GM21717 (cell line): ENCODE results near the gene DPM3.
A peak's percentile ranks its signal among the peaks of the same experiment; 100 is the strongest.
"Not testable (repeated sequence)": the region's sequence is repeated elsewhere in the genome, so short reads cannot be mapped to it uniquely, and the experiment has no call there.

ENCODE experiments used
- ATAC-seq: cut with Tn5 transposase; IDR thresholded peaks from one replicate; pipeline ENCODE4 v1.9.1; 2021; ENCODE audit warnings: mild to moderate bottlenecking, moderate library complexity; ENCODE audit not compliant: unreplicated experiment

The DPM3 gene

GRCh38 chr1:155175927-155176371 lies 35.6 kb upstream of the DPM3 start:
- no peak for ATAC-seq

DNA sequence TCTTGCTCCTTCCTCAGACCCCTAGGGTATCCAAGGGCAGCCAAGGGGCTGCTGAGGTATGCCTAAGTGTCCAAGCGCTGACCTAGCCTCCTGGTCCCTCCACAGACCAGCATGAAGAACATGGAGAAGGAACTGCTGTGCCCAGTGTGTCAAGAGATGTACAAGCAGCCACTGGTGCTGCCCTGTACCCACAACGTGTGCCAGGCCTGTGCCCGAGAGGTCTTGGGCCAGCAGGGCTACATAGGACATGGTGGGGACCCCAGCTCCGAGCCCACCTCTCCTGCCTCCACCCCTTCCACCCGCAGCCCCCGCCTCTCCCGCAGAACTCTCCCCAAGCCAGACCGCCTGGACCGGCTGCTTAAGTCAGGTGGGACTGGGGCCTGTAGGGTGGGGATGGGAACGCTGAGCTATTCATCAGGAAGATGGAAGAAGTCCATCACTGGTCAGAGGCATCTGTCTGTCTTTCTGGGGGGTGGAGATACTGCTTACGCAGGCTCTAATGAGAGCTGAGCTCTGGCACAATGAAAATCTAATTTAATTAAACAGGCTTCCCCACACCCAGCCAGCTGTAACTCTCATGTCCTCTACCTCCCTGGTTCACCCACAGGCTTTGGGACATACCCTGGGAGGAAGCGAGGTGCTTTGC lies 35.1 kb upstream of the DPM3 start:
- ATAC-seq = no peak

GRCh38 chr1:155174324-155175280 lies 34.3 kb upstream of the DPM3 start:
- ATAC-seq = no peak

GRCh38 chr1:155173478-155174323 lies 33.4 kb upstream of the DPM3 start, which contains the start of gene TRIM46:
Gene TRIM46, plus strand, starts transcription at chr1:155173849. Its CDS starts 118 bp downstream, at chr1:155173967.
- no peak for ATAC-seq

- peak; percentile 52 for ATAC-seq
These were observed 32.6 kb upstream of the DPM3 start, which contains the start of gene KRTCAP2 for GRCh38 chr1:155172732-155173477. Gene KRTCAP2, minus strand, starts transcription at chr1:155173304. Its CDS starts 80 bp downstream, at chr1:155173224.

- ATAC-seq = no peak
These were observed 31.8 kb upstream of the DPM3 start for GRCh38 chr1:155171836-155172731.

- no peak for ATAC-seq
These were observed 30.5 kb upstream of the DPM3 start for GRCh38 chr1:155170806-155171205.

DNA sequence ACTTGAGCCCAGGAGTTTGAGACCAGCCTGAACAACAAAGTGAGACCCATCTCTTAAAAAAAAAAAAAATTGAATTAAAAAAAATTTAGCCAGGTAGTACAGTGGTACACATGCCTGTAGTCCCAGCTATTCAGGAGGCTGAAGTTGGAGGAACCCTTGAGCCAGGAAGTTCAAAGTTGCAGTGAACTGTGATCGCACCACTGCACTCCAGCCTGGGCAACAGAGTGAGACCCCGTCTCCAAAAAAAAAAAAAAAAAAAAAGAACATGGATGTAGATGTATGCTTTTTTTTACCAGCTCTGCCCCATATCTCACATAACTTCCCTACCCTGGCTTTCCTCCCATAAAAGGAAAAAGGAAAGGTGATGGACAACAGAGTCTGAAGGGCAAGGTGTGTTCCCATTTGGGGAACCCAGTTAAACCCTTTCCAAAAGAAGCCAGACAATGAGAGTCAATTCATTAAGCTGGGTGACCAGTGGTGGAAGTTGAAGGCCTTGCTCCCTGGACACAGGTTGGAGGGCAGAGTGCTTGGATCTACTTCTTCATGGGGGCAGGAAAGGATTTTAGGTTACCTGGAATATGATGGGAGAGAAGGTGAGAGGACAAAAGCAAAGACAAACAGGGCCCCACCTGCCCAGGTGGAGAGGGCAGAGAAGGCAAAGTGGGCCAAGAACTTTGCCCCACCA lies 29.9 kb upstream of the DPM3 start:
- ATAC-seq = no peak

- ATAC-seq = no peak
These were observed 29.2 kb upstream of the DPM3 start for GRCh38 chr1:155169541-155169940.

GRCh38 chr1:155168456-155169210 lies 28.3 kb upstream of the DPM3 start:
- ATAC-seq = no peak

DNA sequence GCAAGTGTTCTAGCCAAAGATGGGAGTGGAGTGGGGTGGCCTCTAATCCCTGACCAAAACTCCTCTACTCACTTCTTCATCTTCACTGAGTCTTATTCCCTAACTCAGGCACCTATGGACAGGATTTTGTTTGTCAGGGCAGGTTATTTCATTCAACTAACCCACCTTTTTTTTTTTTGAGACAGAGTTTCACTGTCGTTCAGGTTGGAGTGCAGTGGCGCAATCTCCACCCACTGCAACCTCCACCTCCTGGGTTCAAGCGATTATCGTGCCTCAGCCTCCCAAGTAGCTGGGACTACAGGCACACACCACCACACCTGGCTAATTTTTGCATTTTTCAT lies 27.7 kb upstream of the DPM3 start:
- ATAC-seq = not testable (repeated sequence)

GRCh38 chr1:155167166-155168104 lies 27.1 kb upstream of the DPM3 start:
- peak; percentile 45 for ATAC-seq

- no peak for ATAC-seq
These were observed 26.3 kb upstream of the DPM3 start for GRCh38 chr1:155166471-155167165.

GRCh38 chr1:155166051-155166470 lies 25.7 kb upstream of the DPM3 start:
- no peak for ATAC-seq

GRCh38 chr1:155164625-155165024 lies 24.3 kb upstream of the DPM3 start:
- not testable (repeated sequence) for ATAC-seq

- not testable (repeated sequence) for ATAC-seq
These were observed 23.5 kb upstream of the DPM3 start for GRCh38 chr1:155163785-155164184.
